IMR-90 (cell line): ENCODE measurements around the gene PCDHGB5. TPM values are rescaled to one million over a fixed set of nuclear protein-coding genes. Genes with fewer than 3 reads are reported as not detected.

Experiments used
- ATAC-seq: fragments of 200-7000 bp; cut with Tn5 transposase; 2 replicates; pipeline ENCODE4 v1.9.1; 2020; ENCODE audit warnings: low read depth, mild to moderate bottlenecking, moderate library complexity
- BruUV-seq: library from RNA; stranded (reverse); fragments of 400-500 nt; replicated peaks from 2 replicates; lab custom pipeline; 2021; lab: Mats Ljungman, UMichigan
- CTCF ChIA-PET: fragments of 300-600 bp; formaldehyde crosslinking; extraction: SDS; loops from one replicate; lab custom pipeline; 2021; ENCODE audit warnings: antibody characterized with exemption; lab: Yijun Ruan, JAX
- POLR2A ChIA-PET: fragments of 300-600 bp; sonication (Branson Sonifier 250); formaldehyde crosslinking; loops from one replicate; lab custom pipeline; 2022; ENCODE audit warnings: antibody characterized with exemption; ENCODE audit not compliant: unreplicated experiment; lab: Charles Lee
- DNase-seq: peaks from one replicate; pipeline ENCODE4 v3.0.0; 2013
- H2AFZ ChIP-seq: replicated peaks from 2 replicates; pipeline ENCODE3; 2013; ENCODE audit warnings: low read length, mild to moderate bottlenecking; ENCODE audit not compliant: poor library complexity
- H2AK5ac ChIP-seq: 2 replicates; pipeline ENCODE4 v1.6.1; 2013; ENCODE audit warnings: low read depth, low read length, inconsistent platforms
- H2AK9ac ChIP-seq: replicated peaks from 2 replicates; pipeline ENCODE3; 2013; ENCODE audit warnings: mild to moderate bottlenecking, low read depth, low read length, moderate library complexity; ENCODE audit not compliant: poor library complexity
- H2BK120ac ChIP-seq: 2 replicates; pipeline ENCODE4 v1.6.1; 2013; ENCODE audit warnings: low read depth, low read length, inconsistent platforms
- H2BK15ac ChIP-seq: 3 replicates; pipeline ENCODE4 v1.6.1; 2013; ENCODE audit warnings: low read depth, low read length, inconsistent platforms
- H2BK20ac ChIP-seq: 2 replicates; pipeline ENCODE4 v1.6.1; 2013; ENCODE audit warnings: low read depth, mild to moderate bottlenecking, inconsistent platforms, low read length, moderate library complexity
- H2BK5ac ChIP-seq: 2 replicates; pipeline ENCODE4 v1.6.1; 2013; ENCODE audit warnings: mild to moderate bottlenecking, low read depth, low read length, inconsistent platforms; ENCODE audit not compliant: poor library complexity, severe bottlenecking
- H3K14ac ChIP-seq: replicated peaks from 2 replicates; pipeline ENCODE4 v1.6.1; 2013; ENCODE audit warnings: low read depth, low read length, inconsistent platforms
- H3K18ac ChIP-seq: 2 replicates; pipeline ENCODE4 v1.6.1; 2013; ENCODE audit warnings: low read depth, low read length, control low read depth
- H3K23ac ChIP-seq: 2 replicates; pipeline ENCODE4 v1.6.1; 2013; ENCODE audit warnings: low read depth, low read length, inconsistent platforms
- H3K27ac ChIP-seq: 2 replicates; pipeline ENCODE4 v1.5.1; 2013; ENCODE audit warnings: mild to moderate bottlenecking, control low read depth, low read length; ENCODE audit not compliant: insufficient read depth
- H3K27me3 ChIP-seq: 2 replicates; pipeline ENCODE4 v1.6.1; 2013; ENCODE audit warnings: low read length; ENCODE audit not compliant: control insufficient read depth, insufficient read depth
- H3K36me3 ChIP-seq: 2 replicates; pipeline ENCODE4 v1.6.1; 2013; ENCODE audit warnings: low read length, mixed read lengths; ENCODE audit not compliant: control insufficient read depth, insufficient read depth
- H3K4ac ChIP-seq: 2 replicates; pipeline ENCODE4 v1.6.1; 2013; ENCODE audit warnings: low read depth, low read length, inconsistent platforms
- H3K4me1 ChIP-seq: 2 replicates; pipeline ENCODE4 v1.6.1; 2013; ENCODE audit warnings: low read length, mixed read lengths; ENCODE audit not compliant: control insufficient read depth, insufficient read depth
- H3K4me2 ChIP-seq: 2 replicates; pipeline ENCODE4 v1.6.1; 2013; ENCODE audit warnings: low read depth, mild to moderate bottlenecking, control low read depth, low read length, moderate library complexity
- H3K4me3 ChIP-seq: 2 replicates; pipeline ENCODE4 v1.5.1; 2013; ENCODE audit warnings: low read depth, mild to moderate bottlenecking, control low read depth, low read length, moderate library complexity; ENCODE audit not compliant: insufficient read depth
- H3K56ac ChIP-seq: 2 replicates; pipeline ENCODE4 v1.6.1; 2013; ENCODE audit warnings: low read length, inconsistent platforms; ENCODE audit not compliant: insufficient read depth; ENCODE audit errors: extremely low read depth
- H3K79me1 ChIP-seq, 2 experiments: 2 replicates each; pipeline ENCODE4 v1.6.1; 2013; ENCODE audit warnings: low read length in 2 of 2, inconsistent platforms in 1 of 2, low read depth in 1 of 2
- H3K9ac ChIP-seq: 2 replicates; pipeline ENCODE4 v1.6.1; 2013; ENCODE audit warnings: low read depth, low read length, control low read depth
- H3K9me1 ChIP-seq: 2 replicates; pipeline ENCODE4 v1.6.1; 2013; ENCODE audit warnings: low read length, inconsistent platforms; ENCODE audit not compliant: insufficient read depth
- H3K9me3 ChIP-seq: 2 replicates; pipeline ENCODE4 v1.6.1; 2013; ENCODE audit warnings: low read length; ENCODE audit not compliant: control insufficient read depth, insufficient read depth
- H4K20me1 ChIP-seq: 2 replicates; pipeline ENCODE4 v1.6.1; 2013; ENCODE audit warnings: low read length, inconsistent platforms; ENCODE audit not compliant: insufficient read depth
- H4K5ac ChIP-seq: 2 replicates; pipeline ENCODE4 v1.6.1; 2013; ENCODE audit warnings: mild to moderate bottlenecking, low read depth, low read length, control low read depth
- H4K8ac ChIP-seq, 2 experiments: 2 replicates each; pipeline ENCODE4 v1.6.1; 2013; ENCODE audit warnings: low read depth in 2 of 2, low read length in 2 of 2, control low read depth in 1 of 2, inconsistent platforms in 1 of 2
- H4K91ac ChIP-seq: 2 replicates; pipeline ENCODE4 v1.6.1; 2013; ENCODE audit warnings: low read depth, low read length, inconsistent platforms; ENCODE audit not compliant: insufficient read depth
- FOS ChIP-seq: fragments of 150-350 bp; IDR thresholded peaks from 2 replicates; pipeline ENCODE4 v1.6.1; 2016; ENCODE audit warnings: low read depth, low read length
- RAD21 ChIP-seq: IDR thresholded peaks from 2 replicates; pipeline ENCODE4 v1.6.1; 2012; ENCODE audit warnings: low read length, improper control_type of control experiment
- RCOR1 ChIP-seq: IDR thresholded peaks from 2 replicates; pipeline ENCODE4 v1.6.1; 2012; ENCODE audit warnings: mild to moderate bottlenecking, low read length, improper control_type of control experiment; ENCODE audit not compliant: insufficient replicate concordance
- SMC3 ChIP-seq: fragments of 150-350 bp; IDR thresholded peaks from 2 replicates; pipeline ENCODE4 v1.6.1; 2016; ENCODE audit warnings: low read depth, mild to moderate bottlenecking, antibody characterized with exemption, low read length, moderate library complexity
- WGBS, 2 experiments: methylation state at CpG; one replicate each; pipeline versions ENCODE4 v1.1.5 to v1.1.7; 2013; ENCODE audit warnings: missing lambda C conversion rate in 2 of 2; ENCODE audit not compliant: insufficient read length in 1 of 2; ENCODE audit errors: extremely low coverage in 2 of 2; 5-methylcytosine and 5-hydroxymethylcytosine counted together
- dilution Hi-C: fragments of 300-500 bp; cut with HindIII; formaldehyde crosslinking; loops from one replicate; pipeline ENCODE4 v1.14.3; 2018; ENCODE audit warnings: low sequenced_read_pairs; ENCODE audit not compliant: unreplicated experiment
- in situ Hi-C: fragments of 300-500 bp; cut with MboI; formaldehyde crosslinking; loops from 3 replicates; pipeline ENCODE4 v1.14.3; 2019; ENCODE audit warnings: low sequenced_read_pairs, inconsistent platforms, mixed read lengths
- intact Hi-C: fragments of 100-400 bp; cut with micrococcal nuclease; formaldehyde crosslinking; loops from 2 replicates; pipeline ENCODE4 v1.10.0; 2022
- polyA plus RNA-seq, 3 experiments: library from polyadenylated mRNA; depleted of rRNA; stranded (reverse); fragments of >200 nt; gene quantifications; 2 replicates each; pipeline ENCODE4 v1.2.3, GENCODE V29; 2012; ENCODE audit warnings: low replicate concordance in 1 of 3
- total RNA-seq: library from RNA; depleted of rRNA; stranded (reverse); fragments of >200 nt; gene quantifications from 2 replicates; pipeline ENCODE4 v1.2.3, GENCODE V29; 2012
- TF ChIP-seq, protein P1 (sequence below): conservative IDR thresholded peaks from 2 replicates; pipeline ENCODE4 v1.5.1; 2012; ENCODE audit warnings: mild to moderate bottlenecking, low read depth, low read length, improper control_type of control experiment

The PCDHGB5 gene
- total and polyA plus RNA-seq, 2 of the 4 experiments (the other 2 are of a cell fraction): 17.2 to 20.0 TPM

DNA sequence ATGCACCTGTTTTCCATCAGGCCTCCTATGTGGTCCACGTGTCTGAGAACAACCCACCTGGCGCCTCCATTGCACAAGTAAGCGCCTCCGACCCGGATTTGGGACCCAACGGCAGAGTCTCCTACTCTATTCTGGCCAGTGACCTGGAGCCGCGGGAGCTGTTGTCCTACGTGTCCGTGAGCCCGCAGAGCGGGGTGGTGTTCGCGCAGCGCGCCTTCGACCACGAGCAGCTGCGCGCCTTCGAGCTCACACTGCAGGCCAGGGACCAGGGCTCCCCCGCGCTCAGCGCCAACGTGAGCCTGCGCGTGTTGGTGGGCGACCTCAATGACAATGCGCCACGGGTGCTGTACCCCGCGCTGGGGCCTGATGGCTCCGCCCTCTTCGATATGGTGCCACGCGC lies 46.2 kb upstream of the PCDHGB5 start:
- H3K4me1 ChIP-seq: no peaks in the 10 kb centered on the region
- H3K23ac ChIP-seq: no peak overlapping the region
- ATAC-seq: no peak
- no peak overlapping the region for H3K4me2 ChIP-seq
- H4K8ac ChIP-seq: no peak overlapping the region
- POLR2A ChIA-PET: no interaction called here
- H2BK20ac ChIP-seq: no peak overlapping the region
- BruUV-seq: no TSS peak
- H3K36me3 ChIP-seq: peaks cover 5% of the 10 kb centered on the region; the same call in 1 of the 2 replicates
- no peaks in the 10 kb centered on the region for H3K9me1 ChIP-seq
- H4K5ac ChIP-seq: no peak overlapping the region
- H3K56ac ChIP-seq: no peak overlapping the region
- intact Hi-C loops (no loop called here), in situ Hi-C loops (no loop called here), dilution Hi-C loops (no loop called here)
- H3K9ac ChIP-seq: no peak overlapping the region
- no peak overlapping the region for H3K14ac ChIP-seq
- TF ChIP-seq SMC3: no peak
- TF ChIP-seq RCOR1: no peak
- TF ChIP-seq, protein P1, sequence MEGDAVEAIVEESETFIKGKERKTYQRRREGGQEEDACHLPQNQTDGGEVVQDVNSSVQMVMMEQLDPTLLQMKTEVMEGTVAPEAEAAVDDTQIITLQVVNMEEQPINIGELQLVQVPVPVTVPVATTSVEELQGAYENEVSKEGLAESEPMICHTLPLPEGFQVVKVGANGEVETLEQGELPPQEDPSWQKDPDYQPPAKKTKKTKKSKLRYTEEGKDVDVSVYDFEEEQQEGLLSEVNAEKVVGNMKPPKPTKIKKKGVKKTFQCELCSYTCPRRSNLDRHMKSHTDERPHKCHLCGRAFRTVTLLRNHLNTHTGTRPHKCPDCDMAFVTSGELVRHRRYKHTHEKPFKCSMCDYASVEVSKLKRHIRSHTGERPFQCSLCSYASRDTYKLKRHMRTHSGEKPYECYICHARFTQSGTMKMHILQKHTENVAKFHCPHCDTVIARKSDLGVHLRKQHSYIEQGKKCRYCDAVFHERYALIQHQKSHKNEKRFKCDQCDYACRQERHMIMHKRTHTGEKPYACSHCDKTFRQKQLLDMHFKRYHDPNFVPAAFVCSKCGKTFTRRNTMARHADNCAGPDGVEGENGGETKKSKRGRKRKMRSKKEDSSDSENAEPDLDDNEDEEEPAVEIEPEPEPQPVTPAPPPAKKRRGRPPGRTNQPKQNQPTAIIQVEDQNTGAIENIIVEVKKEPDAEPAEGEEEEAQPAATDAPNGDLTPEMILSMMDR: no peak
- no peak for TF ChIP-seq FOS
- TF ChIP-seq RAD21: no peak
- H2AK9ac ChIP-seq: no peak overlapping the region
- peaks cover 41% of the 10 kb centered on the region for H3K9me3 ChIP-seq
- H3K79me1 ChIP-seq: no peaks in the 10 kb centered on the region
- no peak overlapping the region for H2AK5ac ChIP-seq
- H4K91ac ChIP-seq: no peak overlapping the region
- H4K20me1 ChIP-seq: no peaks in the 10 kb centered on the region
- no peak overlapping the region for H3K27ac ChIP-seq
- CTCF ChIA-PET: no interaction called here
- no peak overlapping the region for H3K18ac ChIP-seq
- H2AFZ ChIP-seq: no peak overlapping the region
- no peak overlapping the region for H2BK120ac ChIP-seq
- H2BK5ac ChIP-seq: no peak overlapping the region
- no peak overlapping the region for H2BK15ac ChIP-seq
- 37% methylated on average over 7 of the region's 36 CpGs; no CpG with 5 or more reads in 1 of the 2 experiments for WGBS, 2 experiments
- H3K4ac ChIP-seq: no peak overlapping the region
- no peak for DNase-seq
- H3K4me3 ChIP-seq: no peak overlapping the region
- H3K27me3 ChIP-seq: no peaks in the 10 kb centered on the region
